ENCODE results near the gene IFFO2.
"Not testable (repeated sequence)": the region's sequence is repeated elsewhere in the genome, so short reads cannot be mapped to it uniquely, and the experiment has no call there.

The IFFO2 gene

DNA sequence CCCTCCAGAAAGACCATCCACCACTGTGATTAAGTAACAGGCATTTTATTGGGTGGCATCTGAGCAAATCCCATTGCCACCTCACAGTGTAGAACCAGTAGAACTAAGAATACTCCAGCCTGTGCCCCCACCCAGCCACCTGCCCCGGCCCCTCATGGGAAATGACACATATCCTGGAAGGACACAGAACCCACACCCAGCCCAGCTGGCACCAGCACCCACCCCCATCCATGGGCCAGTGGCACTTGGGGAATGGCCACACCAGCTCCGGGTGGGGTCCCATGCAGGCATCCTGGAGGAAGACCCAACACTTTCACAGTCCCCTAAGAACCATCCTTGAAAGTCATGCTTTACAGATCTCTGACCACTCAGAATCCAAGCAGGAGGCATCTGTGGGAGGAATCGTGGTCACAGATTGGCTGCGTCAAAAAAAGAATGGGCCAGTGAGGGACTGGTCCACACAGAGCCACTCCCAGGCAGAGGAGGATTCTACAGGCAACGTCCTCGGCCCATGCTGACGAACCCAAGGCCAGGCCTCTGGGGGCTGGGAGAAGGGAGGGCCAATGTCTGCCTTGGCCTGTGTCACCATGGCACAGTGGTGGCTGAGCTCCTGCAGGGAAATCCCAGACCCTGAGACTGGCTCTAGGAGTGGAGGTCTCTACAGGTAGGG is 84.9 kb downstream of the IFFO2 start:
- no peak for DNase-seq

DNA sequence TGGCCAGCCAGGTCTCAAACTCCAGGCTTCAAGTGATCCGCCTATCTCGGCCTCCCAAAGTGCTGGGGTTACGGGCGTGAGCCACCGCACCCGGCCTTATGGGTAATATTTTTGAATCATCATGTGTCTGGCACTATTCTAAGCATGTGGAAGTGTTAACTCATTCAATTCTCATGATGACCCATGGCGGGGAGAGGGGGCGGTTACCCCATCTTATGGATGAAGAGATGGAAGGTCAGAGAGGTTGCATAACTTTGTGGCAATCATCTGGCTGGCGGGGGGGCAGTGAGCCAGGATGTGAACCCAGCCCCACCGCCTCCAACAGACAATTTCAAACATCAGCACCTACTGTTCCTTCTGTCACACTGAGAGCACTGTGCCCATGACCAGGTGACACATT is 85.5 kb downstream of the IFFO2 start:
- DNase-seq = no peak

DNA sequence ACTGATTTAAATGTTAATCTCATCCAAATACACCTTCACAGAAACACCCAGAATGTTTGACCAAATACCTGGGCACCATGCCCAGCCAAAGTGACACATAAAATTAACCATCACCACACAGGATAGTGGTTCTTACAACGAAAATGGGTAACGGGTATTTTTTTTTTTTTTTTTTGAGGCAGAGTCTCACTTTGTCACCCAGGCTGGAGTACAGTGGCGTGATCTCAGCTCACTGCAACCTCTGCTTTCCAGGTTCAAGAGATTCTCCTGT is 85.9 kb downstream of the IFFO2 start:
- DNase-seq = not testable (repeated sequence)

DNA sequence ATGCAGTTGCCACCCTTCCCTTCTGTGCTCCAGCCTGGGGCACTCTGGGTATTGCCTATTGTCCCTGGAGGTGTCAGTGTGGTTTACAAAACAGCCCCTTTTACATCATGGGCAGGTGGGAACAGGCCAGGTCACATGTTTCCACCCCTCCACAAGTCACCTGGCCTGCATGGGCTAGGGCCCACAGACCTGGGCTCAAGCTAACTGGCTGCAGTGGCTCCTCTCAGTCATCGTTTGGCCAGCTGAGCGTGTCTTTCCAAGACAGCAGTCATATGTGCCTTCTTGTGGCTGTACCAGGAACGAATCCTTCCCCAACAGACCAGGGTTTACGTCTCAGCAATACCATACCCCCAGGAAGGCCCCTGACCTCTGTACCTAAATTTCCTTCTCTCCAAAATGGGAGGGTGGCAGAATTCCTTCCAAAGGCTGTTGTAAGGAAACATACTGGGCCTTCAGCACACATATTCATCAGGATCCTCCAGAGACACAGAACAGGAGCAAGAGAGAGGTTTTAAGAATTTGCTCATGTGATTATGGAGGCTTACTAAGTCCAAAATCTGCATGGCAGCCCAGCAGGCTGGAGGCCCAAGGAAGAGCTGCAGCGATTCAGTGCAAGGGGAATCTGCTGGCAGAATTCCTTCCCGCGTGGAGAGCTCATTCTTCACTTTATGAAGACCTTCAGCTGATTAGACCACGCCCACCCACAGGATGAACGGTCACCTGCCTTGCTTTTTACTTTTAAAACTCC is 86.5 kb downstream of the IFFO2 start:
- DNase-seq = no peak

DNA sequence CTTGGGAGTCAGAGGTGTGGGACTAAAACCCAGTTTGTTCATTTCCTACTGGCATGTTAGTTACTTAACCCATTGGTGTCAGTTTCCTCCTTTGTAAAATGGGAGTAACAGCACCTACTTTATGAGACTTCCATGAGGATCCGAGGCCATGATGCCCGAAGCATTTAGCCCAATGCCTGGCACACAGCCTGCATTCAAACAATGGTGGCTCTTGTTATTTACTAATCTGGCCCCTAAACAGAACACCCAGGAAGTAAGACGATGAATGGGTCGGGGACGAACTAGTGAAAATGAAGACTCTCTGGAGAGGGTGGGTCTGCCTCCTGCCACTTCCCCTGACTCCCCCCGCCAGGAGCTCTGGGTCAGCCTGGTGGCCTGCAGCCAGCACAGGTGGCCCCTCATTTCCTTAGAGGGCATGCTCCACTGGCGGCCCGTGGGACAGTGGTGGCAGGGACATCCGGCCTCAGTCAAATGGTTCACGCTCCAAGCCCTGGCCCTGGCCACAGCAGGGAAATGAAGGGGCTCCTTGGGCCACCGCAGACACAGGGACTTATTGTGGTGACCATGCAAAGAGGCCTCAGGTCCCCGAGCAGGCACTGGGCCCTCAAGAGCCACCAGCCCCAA is 87.6 kb downstream of the IFFO2 start:
- no peak for DNase-seq

DNA sequence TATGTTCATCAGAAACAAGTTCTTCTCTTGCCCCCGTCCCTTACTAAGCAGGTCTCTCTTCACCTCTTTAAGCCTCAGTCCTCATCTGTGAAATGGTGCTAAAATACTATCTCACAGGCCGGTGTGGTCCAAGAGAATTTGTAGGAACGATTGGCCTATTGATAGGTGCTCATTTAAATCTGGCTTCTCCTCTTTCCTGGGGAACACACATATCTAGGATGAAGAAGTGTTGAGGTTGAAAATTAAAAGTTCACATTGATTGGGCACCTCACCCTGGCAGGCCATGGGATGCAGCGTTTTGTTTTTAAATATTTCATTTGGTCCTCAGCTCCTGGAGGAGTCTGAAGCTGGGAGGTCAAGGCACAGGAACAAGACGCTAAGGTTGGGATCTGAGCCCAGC is 88.1 kb downstream of the IFFO2 start:
- no peak for DNase-seq

DNA sequence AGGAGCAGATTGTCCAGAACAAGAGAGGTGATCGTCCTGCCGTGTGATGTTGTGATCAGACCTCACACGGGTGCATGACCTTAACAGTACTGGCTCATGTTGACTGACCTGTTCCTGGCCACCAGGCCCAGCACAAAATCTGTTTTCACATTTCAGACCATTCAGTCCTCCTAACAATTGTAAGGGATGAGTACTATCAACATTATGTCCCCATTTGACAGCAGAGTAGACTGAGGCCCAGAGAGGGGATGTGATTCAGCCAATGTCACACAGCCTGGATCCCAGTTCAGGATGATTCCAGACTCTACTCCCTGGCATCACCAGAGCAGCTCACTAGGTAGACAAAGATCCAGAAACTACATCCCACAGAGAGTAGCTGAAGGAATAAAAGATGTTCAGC is 89.6 kb downstream of the IFFO2 start:
- no peak for DNase-seq

DNA sequence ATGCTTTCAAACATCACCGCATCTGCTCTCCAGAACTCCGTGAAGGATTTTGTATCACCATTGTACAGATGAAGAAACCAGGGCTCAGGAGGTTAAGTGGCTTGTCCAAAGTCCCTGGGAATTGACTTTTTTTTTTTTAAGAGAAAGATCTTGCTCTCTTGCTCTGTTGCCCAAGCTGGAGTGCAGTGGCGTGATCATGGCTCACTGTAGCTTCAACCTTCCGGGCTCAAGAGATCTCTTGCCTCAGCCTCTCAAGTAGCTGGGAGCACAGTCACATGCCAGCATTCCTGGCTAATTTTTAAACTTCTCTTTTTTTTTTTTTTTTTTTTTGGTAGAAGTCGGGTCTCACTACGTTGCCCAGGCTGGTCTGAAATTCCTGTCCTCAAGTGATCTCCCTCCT is 90.2 kb downstream of the IFFO2 start:
- no peak for DNase-seq

DNA sequence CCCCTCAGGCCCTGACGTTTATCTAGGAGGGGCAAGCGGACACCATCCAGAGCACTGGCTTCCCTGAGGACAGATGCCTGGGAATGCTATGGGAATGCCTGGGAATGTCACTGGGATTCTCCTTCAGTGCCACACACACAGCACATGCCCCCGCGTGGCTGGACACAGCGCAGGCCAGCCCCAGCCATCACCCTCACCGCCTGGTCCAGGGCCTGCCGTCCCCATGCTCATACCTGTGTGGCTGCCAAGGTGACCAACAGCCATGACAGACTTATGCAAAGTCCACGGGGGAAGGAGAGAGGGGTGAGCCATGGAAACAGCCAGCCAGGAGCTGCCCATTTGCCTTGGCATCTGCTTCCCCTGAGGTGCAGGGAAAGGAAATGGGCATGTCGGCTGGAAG is 91.3 kb downstream of the IFFO2 start:
- DNase-seq = no peak

DNA sequence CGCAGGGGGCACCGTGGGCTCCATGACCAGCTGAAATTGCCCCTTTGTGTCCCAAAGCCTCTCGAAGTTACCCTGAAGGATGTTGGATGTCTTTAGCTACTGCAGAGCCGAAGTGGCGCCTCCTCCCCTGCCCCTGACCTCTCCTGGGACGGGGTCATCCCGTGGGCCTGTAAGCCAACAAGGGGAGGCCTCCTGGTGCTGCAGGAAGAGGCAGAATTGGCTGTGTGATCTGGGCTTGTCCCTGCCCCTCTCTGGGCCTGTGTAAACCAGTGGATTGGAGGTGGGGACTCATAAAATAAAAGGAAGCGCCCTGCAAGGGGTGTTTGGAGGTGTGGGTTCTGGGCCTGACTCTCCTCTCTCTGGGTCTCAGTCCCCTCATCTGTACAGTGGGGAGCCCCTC is 94.9 kb downstream of the IFFO2 start:
- DNase-seq = no peak

DNA sequence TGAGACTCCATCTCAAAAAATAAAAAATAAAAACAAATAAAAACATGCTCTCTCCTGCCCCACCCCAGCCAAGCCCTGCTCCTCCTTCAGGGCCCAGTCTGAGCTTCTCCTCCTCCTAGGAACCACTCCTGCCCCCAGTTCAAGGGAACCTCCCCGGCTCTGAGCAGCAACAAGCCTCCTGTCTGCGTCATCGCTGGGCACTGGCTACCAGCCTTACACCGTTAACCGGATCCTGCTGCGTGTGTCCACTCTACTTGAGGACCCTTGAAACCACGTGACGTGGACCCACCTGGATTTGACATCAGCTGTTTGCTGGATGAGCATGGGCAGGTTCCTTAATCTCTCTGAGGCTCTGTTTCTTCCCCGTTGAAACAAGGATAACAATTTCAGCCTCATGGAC is 95.4 kb downstream of the IFFO2 start:
- DNase-seq = no peak

DNA sequence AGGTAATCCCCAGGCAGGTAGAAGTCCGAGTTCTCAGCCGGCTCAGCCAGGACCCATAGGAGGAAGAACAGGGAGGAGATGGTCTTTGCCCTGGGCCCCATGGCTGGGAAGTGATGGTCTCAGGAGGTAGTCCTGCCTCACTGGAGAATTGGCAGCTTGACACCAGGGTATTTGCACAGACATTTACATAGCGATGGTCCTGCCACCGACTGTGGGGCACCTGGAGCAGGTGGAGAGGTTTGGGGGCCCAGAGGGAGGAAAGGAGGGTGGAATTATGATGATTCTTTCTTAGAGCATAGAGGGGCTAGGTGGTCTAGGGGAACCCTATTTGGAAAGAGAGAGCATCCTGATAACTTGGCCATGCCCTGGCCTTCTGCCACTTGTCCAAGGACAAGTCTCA is 96.9 kb downstream of the IFFO2 start, which contains the start of gene TAS1R2:
Gene TAS1R2 (minus strand): TSS at position 101 of the 400 bp plus-strand sequence. CDS start 0 bp downstream, at position 101.
- no peak for DNase-seq

DNA sequence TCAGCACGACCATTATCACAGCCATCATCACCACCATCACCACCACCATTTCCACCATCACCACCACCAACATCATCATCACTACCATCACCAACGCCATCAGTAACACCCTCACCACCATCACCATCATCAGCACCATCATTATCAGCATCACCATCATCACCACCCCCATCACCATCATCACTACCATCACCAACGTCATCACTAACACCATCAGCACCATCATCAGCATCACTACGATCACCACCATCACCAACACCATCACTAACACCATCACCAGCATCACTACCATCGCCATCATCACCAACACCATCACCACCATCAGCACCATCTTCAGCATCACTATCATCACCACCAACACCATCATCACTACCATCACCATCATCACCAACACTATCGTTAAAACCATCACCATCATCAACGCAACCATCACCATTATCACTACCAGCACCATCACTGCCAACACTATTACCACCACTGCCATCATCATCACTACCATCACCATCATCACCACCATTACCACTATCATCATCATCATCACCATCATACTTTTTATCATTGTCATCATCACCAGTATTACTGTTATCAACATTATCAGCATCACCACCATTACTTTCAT is 98.3 kb downstream of the IFFO2 start:
- no peak for DNase-seq

DNA sequence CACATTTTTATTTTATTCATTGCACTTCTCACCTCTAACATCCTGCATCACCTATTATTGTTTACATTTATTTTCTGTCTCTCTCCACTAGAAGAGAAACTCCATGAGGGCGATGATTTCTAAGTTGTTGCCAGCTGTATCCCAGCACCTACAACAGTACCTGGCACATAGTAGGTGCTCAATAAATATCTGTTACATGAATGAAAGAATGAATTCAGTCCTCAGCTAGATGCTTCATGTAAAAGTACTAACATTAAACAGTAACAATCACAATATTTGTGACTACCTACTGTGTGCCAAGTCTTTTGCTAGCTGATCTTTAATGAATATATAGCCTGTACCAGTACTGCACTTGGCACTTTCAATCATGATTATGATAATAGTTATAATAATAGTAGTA is 100.0 kb downstream of the IFFO2 start:
- DNase-seq = no peak

DNA sequence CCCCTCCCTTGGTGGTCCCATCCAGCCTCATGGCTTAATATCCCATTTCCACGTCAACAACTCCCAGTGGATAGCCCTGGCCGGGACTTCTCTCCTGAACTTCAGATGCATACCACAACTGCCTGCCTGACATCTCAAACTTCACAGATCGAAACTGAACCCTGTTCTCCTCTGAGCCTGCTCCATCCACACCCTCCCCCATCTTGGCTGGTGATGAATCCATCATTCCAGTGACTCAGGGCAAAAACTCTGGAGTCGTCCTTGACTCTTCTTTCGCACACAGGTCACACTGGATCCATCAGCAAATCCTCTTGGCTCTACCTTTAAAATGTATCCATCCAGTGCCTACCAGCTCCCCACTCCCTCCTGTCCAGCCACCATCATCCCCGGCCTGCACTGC is 100.9 kb downstream of the IFFO2 start:
- no peak for DNase-seq

DNA sequence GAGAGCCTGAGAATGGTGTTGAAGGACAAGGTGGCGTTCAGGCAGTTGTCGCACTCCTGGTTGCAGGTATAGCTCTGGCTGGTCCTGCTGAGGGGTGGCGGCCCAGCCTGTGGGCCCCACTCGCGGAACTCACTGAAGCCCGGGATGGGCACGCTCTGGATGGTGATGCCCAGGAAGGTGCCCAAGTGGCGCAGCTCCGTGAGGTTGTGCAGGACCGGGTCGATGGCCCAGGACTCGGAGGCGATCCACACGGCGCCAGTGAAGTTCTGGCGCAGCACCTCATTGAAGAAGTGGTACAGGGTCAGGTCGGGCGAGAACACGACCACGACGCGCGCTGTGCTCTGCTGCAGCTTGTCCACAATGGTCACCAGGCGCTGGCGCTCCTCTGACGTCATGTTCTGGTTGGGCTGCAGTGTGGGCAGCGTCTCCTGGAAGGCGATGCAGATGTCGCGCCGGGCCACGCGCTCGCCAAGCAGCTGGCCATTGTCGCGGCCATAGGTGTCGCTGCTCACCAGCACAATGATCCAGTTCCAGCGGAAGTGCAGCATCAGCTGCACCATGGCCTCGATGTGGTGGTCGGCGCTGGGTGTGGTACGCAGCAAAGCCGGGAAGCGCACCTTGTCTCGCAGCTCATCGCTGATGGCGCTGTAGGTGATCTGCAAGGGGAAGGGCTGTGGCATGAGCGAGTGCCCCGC is 102.0 kb downstream of the IFFO2 start:
- DNase-seq = no peak

All from CD4-positive, alpha-beta T cell treated with Interferon gamma for 1 hour (primary cell).